ENCODE data around the gene OR6C6.

DNA sequence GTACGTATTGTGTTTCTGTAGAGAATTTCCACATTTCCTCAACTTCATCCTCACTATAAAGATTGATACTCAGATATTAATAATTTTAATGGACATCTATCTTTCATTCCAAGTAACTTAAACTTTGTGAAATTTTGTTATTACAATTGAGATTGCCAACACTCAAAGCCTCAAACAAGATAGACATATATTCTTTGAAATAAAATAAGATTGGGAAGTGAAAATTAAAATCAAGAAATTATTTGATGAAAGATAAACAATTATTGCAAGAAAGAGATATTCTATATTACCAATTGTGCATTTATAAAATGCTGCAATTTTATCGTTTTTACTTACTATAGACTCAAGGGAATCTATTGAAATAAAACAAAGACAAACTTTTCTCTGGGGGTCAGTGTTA is at the start of gene OR6C6:
- TF ChIP-seq EZH2phosphoT487 (IDR thresholded peaks at IDR 0.05; ENCODE audit: insufficient read depth, low read depth) (no peak), EZH2 (IDR thresholded peaks at IDR 0.05; ENCODE audit: insufficient read depth, poor library complexity, severe bottlenecking) (no peak)
